SU-DHL-6 (cell line): Measurements from ENCODE around the gene ACAA2.
A peak's percentile ranks its signal among the peaks of the same experiment; 100 is the strongest.

Source experiments
- H2AFZ ChIP-seq: fragments of 200-600 bp; sonication (generic); 2 replicates; pipeline ENCODE4 v1.6.1; 2014; ENCODE audit warnings: low read depth, mild to moderate bottlenecking, moderate library complexity, mixed read lengths, antibody characterized with exemption, low read length; ENCODE audit not compliant: severe bottlenecking
- H3F3A ChIP-seq: fragments of 200-600 bp; shearing (Covaris generic); 2 replicates; pipeline ENCODE4 v1.6.0; 2016; ENCODE audit warnings: antibody characterized with exemption, mild to moderate bottlenecking; ENCODE audit not compliant: insufficient read depth
- H3K27ac ChIP-seq: fragments of 200-600 bp; sonication (generic); 2 replicates; pipeline ENCODE4 v1.5.1; 2016; ENCODE audit warnings: low read depth, mild to moderate bottlenecking, low read length, moderate library complexity, mixed read lengths
- H3K27me3 ChIP-seq: fragments of 200-600 bp; sonication (generic), shearing (Covaris generic); 2 replicates; pipeline ENCODE4 v1.6.0; 2014; ENCODE audit warnings: mild to moderate bottlenecking, low read length
- H3K36me3 ChIP-seq: fragments of 200-600 bp; sonication (generic); 2 replicates; pipeline ENCODE4 v1.6.1; 2014; ENCODE audit warnings: mild to moderate bottlenecking, low read length, mixed read lengths
- H3K4me2 ChIP-seq: fragments of 300-600, 200-600 bp; shearing (Covaris generic), sonication (generic); 2 replicates; pipeline ENCODE4 v1.6.0; 2014; ENCODE audit warnings: low read length, low read depth, mild to moderate bottlenecking; ENCODE audit not compliant: poor library complexity, severe bottlenecking
- H3K4me3 ChIP-seq: fragments of 200-600 bp; sonication (generic); 2 replicates; pipeline ENCODE4 v1.5.1; 2014; ENCODE audit warnings: antibody characterized with exemption, low read length, mild to moderate bottlenecking, mixed read lengths; ENCODE audit not compliant: insufficient read depth, poor library complexity, severe bottlenecking
- H3K79me2 ChIP-seq: fragments of 200-600 bp; sonication (generic); 2 replicates; pipeline ENCODE4 v1.6.1; 2014; ENCODE audit warnings: mild to moderate bottlenecking, low read length, moderate library complexity; ENCODE audit not compliant: insufficient read depth
- H3K9ac ChIP-seq: fragments of 200-600 bp; sonication (generic); 2 replicates; pipeline ENCODE4 v1.7.0; 2014; ENCODE audit warnings: mild to moderate bottlenecking, low read length
- H3K9me2 ChIP-seq: fragments of 200-600 bp; sonication (generic); replicated peaks from 2 replicates; pipeline ENCODE4 v1.6.1; 2014; ENCODE audit warnings: low read length; ENCODE audit not compliant: insufficient read depth
- H3K9me3 ChIP-seq: fragments of 200-600 bp; sonication (generic); 2 replicates; pipeline ENCODE4 v1.6.1; 2014; ENCODE audit warnings: low read length, mixed read lengths; ENCODE audit not compliant: insufficient read depth
- H4K20me1 ChIP-seq: fragments of 200-600 bp; sonication (generic); 2 replicates; pipeline ENCODE4 v1.6.1; 2014; ENCODE audit warnings: low read depth, mild to moderate bottlenecking, antibody characterized with exemption, low read length, moderate library complexity, mixed read lengths
- EZH2phosphoT487 ChIP-seq: fragments of 200-600 bp; sonication (generic), shearing (Covaris generic); conservative IDR thresholded peaks from 2 replicates; pipeline ENCODE4 v1.6.1; 2018; ENCODE audit warnings: mild to moderate bottlenecking, antibody characterized with exemption, low read length, moderate library complexity, mixed read lengths
- TF ChIP-seq, protein P1 (sequence below): fragments of 200-600 bp; sonication (generic); IDR thresholded peaks from one replicate; pipeline ENCODE4 v1.5.1; 2017; ENCODE audit warnings: antibody characterized with exemption, mild to moderate bottlenecking, low read length, moderate library complexity; ENCODE audit not compliant: insufficient read depth, poor library complexity, severe bottlenecking

The ACAA2 gene

GRCh38 chr18:49778826-49779465 lies 34.4 kb downstream of the ACAA2 start:
- Histone ChIP-seq H3K9ac (no peak overlapping the region), H2AFZ (no peak overlapping the region), H3F3A (no peaks in the 10 kb centered on the region), H3K9me2 (no peaks in the 10 kb centered on the region), H3K79me2 (no peaks in the 10 kb centered on the region), H3K9me3 (no peaks in the 10 kb centered on the region), H4K20me1 (no peaks in the 10 kb centered on the region), H3K4me3 (no peak overlapping the region), H3K36me3 (peaks cover 6% of the 10 kb centered on the region), H3K4me2 (no peak overlapping the region), H3K27ac (no peak overlapping the region), H3K27me3 (no peaks in the 10 kb centered on the region)
- TF ChIP-seq EZH2phosphoT487: no peak
- TF ChIP-seq, protein P1, sequence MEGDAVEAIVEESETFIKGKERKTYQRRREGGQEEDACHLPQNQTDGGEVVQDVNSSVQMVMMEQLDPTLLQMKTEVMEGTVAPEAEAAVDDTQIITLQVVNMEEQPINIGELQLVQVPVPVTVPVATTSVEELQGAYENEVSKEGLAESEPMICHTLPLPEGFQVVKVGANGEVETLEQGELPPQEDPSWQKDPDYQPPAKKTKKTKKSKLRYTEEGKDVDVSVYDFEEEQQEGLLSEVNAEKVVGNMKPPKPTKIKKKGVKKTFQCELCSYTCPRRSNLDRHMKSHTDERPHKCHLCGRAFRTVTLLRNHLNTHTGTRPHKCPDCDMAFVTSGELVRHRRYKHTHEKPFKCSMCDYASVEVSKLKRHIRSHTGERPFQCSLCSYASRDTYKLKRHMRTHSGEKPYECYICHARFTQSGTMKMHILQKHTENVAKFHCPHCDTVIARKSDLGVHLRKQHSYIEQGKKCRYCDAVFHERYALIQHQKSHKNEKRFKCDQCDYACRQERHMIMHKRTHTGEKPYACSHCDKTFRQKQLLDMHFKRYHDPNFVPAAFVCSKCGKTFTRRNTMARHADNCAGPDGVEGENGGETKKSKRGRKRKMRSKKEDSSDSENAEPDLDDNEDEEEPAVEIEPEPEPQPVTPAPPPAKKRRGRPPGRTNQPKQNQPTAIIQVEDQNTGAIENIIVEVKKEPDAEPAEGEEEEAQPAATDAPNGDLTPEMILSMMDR: no peak

DNA sequence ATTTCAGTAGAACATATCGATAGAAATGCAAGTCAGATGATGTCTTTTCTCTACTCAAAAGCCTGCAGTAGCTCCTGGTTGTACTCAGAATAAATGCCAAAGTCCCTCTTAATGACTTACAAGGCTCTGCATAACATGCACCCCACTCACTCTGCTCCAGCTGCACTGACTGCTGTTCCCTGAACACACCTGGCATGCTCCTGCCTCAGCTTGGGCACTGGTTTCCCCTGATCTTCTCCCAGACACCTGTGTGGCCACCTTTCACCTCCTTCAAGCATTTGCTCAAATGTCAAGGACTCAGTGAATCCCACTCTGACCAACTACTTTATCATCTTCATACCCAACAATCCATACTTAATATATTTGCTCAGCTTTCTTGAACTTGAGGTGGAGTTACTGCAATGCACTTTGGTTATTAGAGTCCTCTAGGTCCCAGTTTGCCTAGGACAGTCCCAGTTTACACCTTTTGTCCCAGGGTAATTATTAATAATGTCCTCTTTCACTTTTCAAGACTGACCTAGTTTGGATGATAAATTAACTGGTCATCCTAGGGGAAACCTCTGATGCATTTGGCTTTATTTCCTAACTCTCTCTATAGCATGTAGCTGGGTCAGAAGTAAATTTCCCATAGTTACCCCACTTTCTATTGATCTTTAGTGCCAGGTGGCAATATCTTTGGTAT lies 44.1 kb downstream of the ACAA2 start:
- no peak overlapping the region for H3K27ac ChIP-seq
- no peak overlapping the region for H3K9ac ChIP-seq
- no peaks in the 10 kb centered on the region for H3K36me3 ChIP-seq
- H3K9me2 ChIP-seq: no peaks in the 10 kb centered on the region
- H3K27me3 ChIP-seq: no peaks in the 10 kb centered on the region
- no peak overlapping the region for H3K4me3 ChIP-seq
- no peak for TF ChIP-seq EZH2phosphoT487
- TF ChIP-seq, protein P1: no peak
- H3K9me3 ChIP-seq: no peaks in the 10 kb centered on the region
- no peaks in the 10 kb centered on the region for H3K79me2 ChIP-seq
- H2AFZ ChIP-seq: no peak overlapping the region
- H3F3A ChIP-seq: no peaks in the 10 kb centered on the region
- no peak overlapping the region for H3K4me2 ChIP-seq
- no peaks in the 10 kb centered on the region for H4K20me1 ChIP-seq

GRCh38 chr18:49768051-49768391 lies 45.3 kb downstream of the ACAA2 start:
- H3K36me3 ChIP-seq: no peaks in the 10 kb centered on the region
- no peaks in the 10 kb centered on the region for H3K79me2 ChIP-seq
- no peak overlapping the region for H2AFZ ChIP-seq
- H3K9me3 ChIP-seq: no peaks in the 10 kb centered on the region
- no peaks in the 10 kb centered on the region for H4K20me1 ChIP-seq
- H3K4me2 ChIP-seq: no peak overlapping the region
- H3K4me3 ChIP-seq: no peak overlapping the region
- H3K9me2 ChIP-seq: no peaks in the 10 kb centered on the region
- TF ChIP-seq EZH2phosphoT487: no peak
- TF ChIP-seq, protein P1: peak; percentile 55
- no peaks in the 10 kb centered on the region for H3K27me3 ChIP-seq
- H3K9ac ChIP-seq: no peak overlapping the region
- H3F3A ChIP-seq: no peaks in the 10 kb centered on the region
- no peak overlapping the region for H3K27ac ChIP-seq
